Measurements from ENCODE around the gene FBXW9.
"Not testable (repeated sequence)": the region's sequence is repeated elsewhere in the genome, so short reads cannot be mapped to it uniquely, and the experiment has no call there.

FBXW9 gene

GRCh38 chr19:12708641-12709040 is 12.2 kb upstream of the FBXW9 start:
- no peak overlapping the region for H3K9ac ChIP-seq
- H4K20me1 ChIP-seq: peaks cover 4 to 96% (median 72%) of the 10 kb centered on the region in 11 experiments; a peak in 20 of 22 replicates
- H3K4me1 ChIP-seq: no peaks in the 10 kb centered on the region
- no peak overlapping the region for H3K4me3 ChIP-seq
- no peak for TF ChIP-seq Cebpa-rat (IDR thresholded peaks at IDR 0.05)
- H3K9me3 ChIP-seq (replicated peaks in 1 of 11): no peaks in the 10 kb centered on the region
- H3K36me3 ChIP-seq: peaks cover 96 to 98% (median 97%) of the 10 kb centered on the region in 11 experiments
- no peaks in the 10 kb centered on the region for H3K27me3 ChIP-seq
- no peak overlapping the region for H3K27ac ChIP-seq
- H3K4me2 ChIP-seq: no peak overlapping the region

DNA sequence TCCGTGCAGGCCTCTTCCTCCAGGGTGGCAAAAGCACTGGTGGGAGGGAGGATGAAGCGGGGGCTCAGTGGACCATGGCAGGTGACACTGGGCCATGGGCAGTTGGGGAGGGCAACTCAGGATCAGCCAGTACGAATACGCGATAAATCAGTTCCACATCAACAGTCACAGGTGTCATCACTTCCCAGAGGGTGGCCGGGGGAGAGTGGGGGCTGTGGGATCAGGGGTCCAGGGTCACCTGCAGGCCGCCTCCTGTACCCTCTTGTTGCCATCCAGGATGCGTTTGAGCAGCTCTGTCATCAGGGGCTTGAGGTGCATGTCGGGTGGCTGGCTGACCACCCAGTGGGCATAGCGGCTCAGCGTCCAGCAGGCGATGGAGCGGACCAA is 9.9 kb upstream of the FBXW9 start:
- Histone ChIP-seq H3K4me2 (no peak overlapping the region), H3K27me3 (no peaks in the 10 kb centered on the region), H3K36me3 (peaks cover 99 to 100% (median 100%) of the 10 kb centered on the region in 11 experiments), H3K27ac (no peak overlapping the region), H3K9me3 (replicated peaks in 1 of 11) (no peaks in the 10 kb centered on the region), H3K4me3 (no peak overlapping the region), H3K9ac (0 out of 22 replicates have a peak overlapping the region, but pooled peaks of 1 of the 11 experiments have one; percentile 23), H4K20me1 (peaks cover under 1 to 98% (median 78%) of the 10 kb centered on the region in 11 experiments; a peak in 20 of 22 replicates), H3K4me1 (no peaks in the 10 kb centered on the region)
- TF ChIP-seq Cebpa-rat (IDR thresholded peaks at IDR 0.05): no peak

DNA sequence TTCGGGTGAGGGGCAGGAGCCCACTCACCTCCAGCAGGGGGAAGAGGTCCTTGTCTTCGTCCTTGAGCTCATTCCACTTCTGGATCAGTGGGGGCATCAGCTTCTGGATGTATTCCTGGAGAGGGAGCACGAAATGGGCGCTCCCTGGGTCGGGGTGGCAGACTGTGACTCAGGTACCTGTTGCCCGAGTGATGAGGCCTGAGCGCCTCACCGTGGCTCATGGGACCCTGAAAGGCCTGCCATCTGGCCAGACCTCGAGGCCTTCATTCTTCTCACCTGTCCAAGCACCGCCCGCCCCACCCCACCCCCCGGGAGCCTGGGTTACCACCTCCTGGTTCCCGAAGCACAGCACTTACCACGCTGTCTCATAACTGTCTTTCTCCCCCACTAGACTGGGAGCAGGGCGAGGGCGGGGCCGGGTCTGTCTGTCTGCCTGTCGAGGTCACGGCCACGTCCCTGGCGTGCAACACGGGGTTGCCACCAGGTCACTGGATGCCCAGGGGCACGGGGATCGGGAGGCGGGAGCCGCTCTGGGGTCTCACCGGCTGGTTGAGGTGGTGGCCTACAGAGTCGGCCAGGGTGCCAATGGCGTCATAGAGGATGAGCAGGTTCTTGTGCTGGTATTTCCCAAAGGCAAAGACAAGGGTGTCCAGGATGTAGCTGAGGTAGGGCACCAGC is 9.4 kb upstream of the FBXW9 start:
- Histone ChIP-seq H3K36me3 (peaks cover 99 to 100% (median 100%) of the 10 kb centered on the region in 11 experiments), H3K27me3 (no peaks in the 10 kb centered on the region), H3K27ac (no peak overlapping the region), H3K4me3 (no peak overlapping the region), H4K20me1 (peaks cover 0 to 98% (median 78%) of the 10 kb centered on the region in 11 experiments; a peak in 19 of 22 replicates), H3K9ac (no peak overlapping the region), H3K4me2 (no peak overlapping the region), H3K9me3 (replicated peaks in 1 of 11) (no peaks in the 10 kb centered on the region), H3K4me1 (no peaks in the 10 kb centered on the region)
- TF ChIP-seq Cebpa-rat (IDR thresholded peaks at IDR 0.05): no peak

DNA sequence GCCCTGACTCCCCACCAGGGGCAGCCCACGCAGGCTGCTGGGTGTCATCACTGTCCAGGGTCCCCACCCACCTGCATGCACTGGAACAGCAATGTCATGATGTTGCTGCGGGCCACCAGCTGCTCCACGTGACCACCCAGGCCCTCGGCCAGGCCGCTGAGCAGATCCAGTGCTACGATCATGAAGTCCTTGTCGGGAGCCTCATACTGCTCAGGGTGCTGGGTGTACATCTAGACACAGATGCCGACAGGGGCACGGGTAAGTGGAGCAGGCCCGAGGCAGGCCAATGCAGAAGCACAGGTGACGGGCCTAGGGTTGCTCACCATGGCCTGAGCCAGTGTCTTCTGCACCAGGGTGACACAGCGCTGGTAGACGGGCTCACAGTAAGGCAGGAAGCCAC is 8.7 kb upstream of the FBXW9 start:
- Histone ChIP-seq H3K4me2 (no peak overlapping the region), H3K27ac (no peak overlapping the region), H3K9me3 (replicated peaks in 1 of 11) (no peaks in the 10 kb centered on the region), H3K36me3 (peaks cover 96 to 100% (median 98%) of the 10 kb centered on the region in 11 experiments), H4K20me1 (peaks cover 0 to 94% (median 73%) of the 10 kb centered on the region in 11 experiments; a peak in 19 of 22 replicates), H3K4me1 (no peaks in the 10 kb centered on the region), H3K27me3 (no peaks in the 10 kb centered on the region), H3K9ac (no peak overlapping the region), H3K4me3 (no peak overlapping the region)
- no peak for TF ChIP-seq Cebpa-rat (IDR thresholded peaks at IDR 0.05)

GRCh38 chr19:12703046-12703445 is 6.6 kb upstream of the FBXW9 start:
- no peaks in the 10 kb centered on the region for H3K9me3 ChIP-seq (replicated peaks in 1 of 11)
- H3K4me2 ChIP-seq: no peak overlapping the region
- no peaks in the 10 kb centered on the region for H3K27me3 ChIP-seq
- H4K20me1 ChIP-seq: peaks cover 0 to 80% (median 62%) of the 10 kb centered on the region in 11 experiments; a peak in 19 of 22 replicates
- H3K4me1 ChIP-seq: peaks cover 1 to 20% (median 11%) of the 10 kb centered on the region in 10 experiments; a peak in 18 of 20 replicates
- H3K36me3 ChIP-seq: peaks cover 97 to 100% (median 98%) of the 10 kb centered on the region in 11 experiments
- H3K27ac ChIP-seq: no peak overlapping the region
- no peak for TF ChIP-seq Cebpa-rat (IDR thresholded peaks at IDR 0.05)
- no peak overlapping the region for H3K4me3 ChIP-seq
- H3K9ac ChIP-seq: no peak overlapping the region

DNA sequence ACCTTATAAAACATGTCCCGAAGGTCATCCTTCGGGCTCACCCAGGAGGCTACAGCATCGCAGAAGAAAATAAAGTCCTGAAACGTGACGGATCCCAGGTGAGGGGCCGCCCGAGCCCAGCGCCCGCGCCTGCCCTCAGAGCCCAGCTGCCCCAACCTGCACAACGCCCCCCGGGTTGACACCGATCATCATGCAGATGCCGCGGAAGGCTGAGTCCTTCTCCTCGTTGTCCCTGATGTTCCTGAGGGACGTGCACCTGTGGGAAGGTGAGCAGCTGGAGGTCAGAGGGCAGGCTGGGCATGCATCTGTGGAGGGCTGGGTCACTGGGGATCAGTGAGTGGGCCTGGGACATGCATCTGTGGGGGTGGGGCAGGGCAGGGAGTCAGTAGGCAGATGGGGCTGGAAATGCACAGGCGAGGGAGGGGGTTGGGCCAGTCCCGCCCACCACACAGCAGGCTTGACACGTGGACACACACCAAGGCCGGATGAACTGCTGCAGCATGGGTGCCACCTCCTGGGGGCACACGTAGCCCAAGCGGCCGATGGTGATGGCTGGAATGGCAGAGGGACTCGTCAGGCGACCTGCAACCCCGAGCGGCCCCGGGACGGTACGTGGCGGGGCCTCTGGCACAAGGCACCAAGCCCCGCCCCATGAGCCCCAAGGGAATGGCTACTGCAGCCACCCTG is 5.3 kb upstream of the FBXW9 start:
- H3K4me2 ChIP-seq: no peak overlapping the region
- no peak overlapping the region for H3K27ac ChIP-seq
- H3K27me3 ChIP-seq: no peaks in the 10 kb centered on the region
- H3K4me1 ChIP-seq: peaks cover 14 to 33% (median 23%) of the 10 kb centered on the region in 10 experiments; a peak in 19 of 20 replicates
- H3K4me3 ChIP-seq: no peak overlapping the region
- peaks cover 84 to 94% (median 89%) of the 10 kb centered on the region in 11 experiments for H3K36me3 ChIP-seq
- H3K9ac ChIP-seq: no peak overlapping the region
- peaks cover 0 to 70% (median 60%) of the 10 kb centered on the region in 11 experiments; a peak in 19 of 22 replicates for H4K20me1 ChIP-seq
- TF ChIP-seq Cebpa-rat (IDR thresholded peaks at IDR 0.05): no peak
- no peaks in the 10 kb centered on the region for H3K9me3 ChIP-seq (replicated peaks in 1 of 11)

DNA sequence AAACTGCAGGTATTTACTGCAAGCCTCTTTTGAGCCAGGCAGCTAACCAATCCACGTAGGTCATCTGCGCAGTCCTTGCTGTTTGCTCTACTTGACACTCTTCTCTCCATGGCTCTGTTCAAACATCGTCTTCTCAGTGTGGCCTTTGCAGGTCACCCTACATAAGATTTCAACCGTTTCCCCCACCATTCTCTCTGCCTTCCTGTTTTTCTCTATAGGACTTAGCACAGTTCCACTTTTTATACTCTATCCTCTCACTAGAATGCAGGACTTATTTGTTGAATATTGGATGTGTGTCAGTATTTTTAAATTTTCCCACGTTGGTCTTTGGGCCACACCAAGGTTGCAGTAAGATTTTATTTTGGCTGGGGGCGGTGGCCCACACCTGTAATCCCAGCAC is 1.7 kb upstream of the FBXW9 start:
- H4K20me1 ChIP-seq: peaks cover 0 to 34% (median 30%) of the 10 kb centered on the region in 11 experiments; a peak in 19 of 22 replicates
- no peaks in the 10 kb centered on the region for H3K27me3 ChIP-seq
- no peaks in the 10 kb centered on the region for H3K9me3 ChIP-seq (replicated peaks in 1 of 11)
- peaks cover 23 to 50% (median 38%) of the 10 kb centered on the region in 10 experiments for H3K4me1 ChIP-seq
- H3K9ac ChIP-seq: peak overlapping the region in 10 of 11 experiments; percentile 12 to 87 (median 79); a peak in 13 of 22 replicates
- H3K27ac ChIP-seq: peak overlapping the region in 4 of 11 experiments; percentile 6 to 85 (median 73); a peak in 5 of 22 replicates
- H3K36me3 ChIP-seq: peaks cover 48 to 63% (median 53%) of the 10 kb centered on the region in 11 experiments
- peak overlapping the region in 2 of 10 experiments; percentile 19 to 79; a peak in 1 of 20 replicates for H3K4me3 ChIP-seq
- no peak for TF ChIP-seq Cebpa-rat (IDR thresholded peaks at IDR 0.05)
- peak overlapping the region; percentile 89 to 98 (median 94); a peak in 21 of 22 replicates for H3K4me2 ChIP-seq

GRCh38 chr19:12697425-12697824 is 994 bp upstream of the FBXW9 start:
- Histone ChIP-seq H4K20me1 (peaks cover 0 to 27% (median 23%) of the 10 kb centered on the region in 11 experiments; a peak in 17 of 22 replicates), H3K4me2 (peak overlapping the region; percentile 89 to 98 (median 94)), H3K27ac (peak overlapping the region; percentile 66 to 85 (median 75); a peak in 21 of 22 replicates), H3K36me3 (peaks cover 41 to 63% (median 52%) of the 10 kb centered on the region in 11 experiments), H3K4me3 (peak overlapping the region; percentile 74 to 94 (median 78)), H3K4me1 (peaks cover 23 to 50% (median 38%) of the 10 kb centered on the region in 10 experiments), H3K9ac (peak overlapping the region; percentile 71 to 87 (median 84))
- H3K27me3 ChIP-seq; H3K9me3 ChIP-seq (replicated peaks in 1 of 11): not testable (repeated sequence)

- H3K4me2 ChIP-seq: peak overlapping the region; percentile 89 to 98 (median 94)
- H3K36me3 ChIP-seq: peaks cover 27 to 60% (median 37%) of the 10 kb centered on the region in 11 experiments
- H3K27me3 ChIP-seq: no peaks in the 10 kb centered on the region
- H3K9me3 ChIP-seq (replicated peaks in 1 of 11): no peaks in the 10 kb centered on the region
- peaks cover 0 to 13% (median 8%) of the 10 kb centered on the region in 11 experiments; a peak in 11 of 22 replicates for H4K20me1 ChIP-seq
- H3K4me1 ChIP-seq: peaks cover 28 to 56% (median 43%) of the 10 kb centered on the region in 10 experiments
- peak overlapping the region; percentile 71 to 87 (median 84) for H3K9ac ChIP-seq
- TF ChIP-seq Cebpa-rat (IDR thresholded peaks at IDR 0.05): no peak
- peak overlapping the region; percentile 74 to 94 (median 78) for H3K4me3 ChIP-seq
- H3K27ac ChIP-seq: peak overlapping the region; percentile 43 to 85 (median 75); a peak in 21 of 22 replicates
Measured at GRCh38 chr19:12695997-12696365, 450 bp downstream of the FBXW9 start.
